GM12878 (cell line): ENCODE measurements around the gene BCKDHB. TPM values are rescaled to one million over a fixed set of nuclear protein-coding genes. Genes with fewer than 3 reads are reported as not detected.

Source experiments
- CBX5 ChIP-seq: sonication (generic); IDR thresholded peaks from 2 replicates; pipeline ENCODE4 v1.6.1; 2016; ENCODE audit warnings: low read depth, moderate library complexity, mild to moderate bottlenecking, inconsistent platforms
- CHD1 ChIP-seq: IDR thresholded peaks from 2 replicates; pipeline ENCODE4 v1.6.1; 2012; ENCODE audit warnings: low read depth, low read length, improper control_type of control experiment
- EED ChIP-seq: sonication (generic); IDR thresholded peaks from 2 replicates; pipeline ENCODE4 v1.6.1; 2016; ENCODE audit warnings: antibody characterized with exemption, low read depth
- FOXK2 ChIP-seq: fragments of 450-650 bp; IDR thresholded peaks from 2 replicates; pipeline ENCODE4 v1.6.1; 2017; ENCODE audit warnings: mild to moderate bottlenecking, moderate library complexity
- FOXM1 ChIP-seq: IDR thresholded peaks from 2 replicates; pipeline ENCODE4 v1.6.1; 2012; ENCODE audit warnings: low read depth, mild to moderate bottlenecking, inconsistent platforms, low read length, moderate library complexity
- IRF4 ChIP-seq: IDR thresholded peaks from 2 replicates; pipeline ENCODE4 v1.6.1; 2011; ENCODE audit warnings: low read depth, low read length
- KDM1A ChIP-seq: fragments of 200-600 bp; sonication (generic); IDR thresholded peaks from 2 replicates; pipeline ENCODE4 v1.6.1; 2016; ENCODE audit warnings: borderline replicate concordance
- MXI1 ChIP-seq: fragments of 150-350 bp; IDR thresholded peaks from 2 replicates; pipeline ENCODE4 v1.6.1; 2011; ENCODE audit warnings: low read depth, mild to moderate bottlenecking, inconsistent platforms, low read length, improper control_type of control experiment
- SREBF2 ChIP-seq: IDR thresholded peaks from 2 replicates; pipeline ENCODE4 v1.6.1; 2012; ENCODE audit warnings: mild to moderate bottlenecking, low read length
- TAF1 ChIP-seq: IDR thresholded peaks from 2 replicates; pipeline ENCODE4 v1.6.1; 2011; ENCODE audit warnings: mild to moderate bottlenecking, low read depth, low read length, borderline replicate concordance
- TARDBP ChIP-seq: IDR thresholded peaks from 2 replicates; pipeline ENCODE4 v1.6.1; 2016; ENCODE audit warnings: borderline replicate concordance
- TBL1XR1 ChIP-seq: IDR thresholded peaks from 2 replicates; pipeline ENCODE4 v1.6.1; 2012; ENCODE audit warnings: low read depth, low read length, improper control_type of control experiment
- USF1 ChIP-seq: IDR thresholded peaks from 2 replicates; pipeline ENCODE4 v1.6.1; 2011; ENCODE audit warnings: borderline replicate concordance, low read depth, mild to moderate bottlenecking, moderate library complexity, mixed read lengths, low read length; ENCODE audit not compliant: insufficient read depth; ENCODE audit errors: extremely low read length
- ZNF687 ChIP-seq: fragments of 450-650 bp; IDR thresholded peaks from 2 replicates; pipeline ENCODE4 v1.6.1; 2017; ENCODE audit warnings: mild to moderate bottlenecking, moderate library complexity
- polyA plus RNA-seq, 11 experiments: library from polyadenylated mRNA; depleted of rRNA in 4 of 11; unstranded in 6 of 11; stranded (reverse) in 5 of 11; fragments of >200 nt; fragmentation: Nextera tagmentation in 4 of 11; fragmentation: Illumina TruSeq in 1 of 11; extraction: Ambion mirVana in 4 of 11; extraction: Trizol in 1 of 11; gene quantifications; 1 replicate in 1 of 11; 2 replicates in 10 of 11; pipeline versions ENCODE4 v1.2.1 to v1.2.3, GENCODE V29; 2011 to 2016; ENCODE audit warnings: inconsistent platforms in 2 of 11, missing spikeins in 2 of 11, low read depth in 1 of 11
- total RNA-seq, 4 experiments: library from RNA; depleted of rRNA in 3 of 4; stranded (reverse); fragments of >200 nt in 3 of 4; fragmentation: Illumina TruSeq in 1 of 4; extraction: Trizol in 1 of 4; gene quantifications; 2 replicates each; pipeline versions ENCODE4 v1.2.1 to v1.2.3, GENCODE V29; 2013 to 2021
- TF ChIP-seq, protein P1 (sequence below): fragments of 450-650 bp; IDR thresholded peaks from 2 replicates; pipeline ENCODE4 v1.6.1; 2017; ENCODE audit warnings: mild to moderate bottlenecking
- TF ChIP-seq, protein P2 (sequence below): fragments of 450-650 bp; conservative IDR thresholded peaks from 2 replicates; pipeline ENCODE4 v1.6.1; 2017; ENCODE audit warnings: mild to moderate bottlenecking, moderate library complexity
- TF ChIP-seq, protein P3 (sequence below): IDR thresholded peaks from 2 replicates; pipeline ENCODE4 v1.6.1; 2012; ENCODE audit warnings: low read length, inconsistent platforms
- TF ChIP-seq, protein P4 (sequence below): fragments of 450-650 bp; IDR thresholded peaks from 2 replicates; pipeline ENCODE4 v1.6.1; 2017; ENCODE audit warnings: antibody characterized with exemption, mild to moderate bottlenecking, moderate library complexity

The BCKDHB gene
- total and polyA plus RNA-seq, 10 of the 15 experiments (the other 5 are each of a cell fraction or from before 2014, with no cell fraction given), result 12.9 to 57.1 (median 25.3) TPM

DNA sequence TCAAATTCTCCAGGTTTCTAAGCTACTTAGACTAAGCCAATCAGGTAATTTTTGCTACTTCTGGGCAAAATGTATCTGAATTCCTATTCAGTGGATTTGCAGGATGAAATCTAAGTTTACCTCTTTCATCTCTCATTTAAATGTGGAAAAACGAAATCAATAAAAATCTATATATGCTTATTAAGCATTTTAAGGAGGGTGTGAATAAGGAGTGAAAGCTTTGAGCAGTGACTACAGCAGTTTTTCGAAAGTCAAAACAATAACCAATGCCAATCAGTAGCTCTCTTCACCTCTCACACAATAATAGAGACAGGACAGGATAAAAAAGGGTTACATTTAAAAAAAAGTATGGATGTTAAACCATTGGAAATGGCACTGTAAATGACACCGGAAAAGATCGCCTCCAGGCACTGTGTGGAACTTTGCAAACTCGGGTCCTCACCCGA is 476 bp upstream of the BCKDHB start (continued):
- TF ChIP-seq MXI1 (no peak), TARDBP (no peak), SREBF2 (no peak), EED (0 out of 2 replicates have a peak, but pooled peaks have one; percentile 6), FOXM1 (no peak), USF1 (no peak), TBL1XR1 (no peak), TAF1 (no peak), CHD1 (no peak), KDM1A (no peak), CBX5 (no peak), IRF4 (no peak), FOXK2 (no peak), ZNF687 (peak; percentile 75)
- TF ChIP-seq, protein P1, sequence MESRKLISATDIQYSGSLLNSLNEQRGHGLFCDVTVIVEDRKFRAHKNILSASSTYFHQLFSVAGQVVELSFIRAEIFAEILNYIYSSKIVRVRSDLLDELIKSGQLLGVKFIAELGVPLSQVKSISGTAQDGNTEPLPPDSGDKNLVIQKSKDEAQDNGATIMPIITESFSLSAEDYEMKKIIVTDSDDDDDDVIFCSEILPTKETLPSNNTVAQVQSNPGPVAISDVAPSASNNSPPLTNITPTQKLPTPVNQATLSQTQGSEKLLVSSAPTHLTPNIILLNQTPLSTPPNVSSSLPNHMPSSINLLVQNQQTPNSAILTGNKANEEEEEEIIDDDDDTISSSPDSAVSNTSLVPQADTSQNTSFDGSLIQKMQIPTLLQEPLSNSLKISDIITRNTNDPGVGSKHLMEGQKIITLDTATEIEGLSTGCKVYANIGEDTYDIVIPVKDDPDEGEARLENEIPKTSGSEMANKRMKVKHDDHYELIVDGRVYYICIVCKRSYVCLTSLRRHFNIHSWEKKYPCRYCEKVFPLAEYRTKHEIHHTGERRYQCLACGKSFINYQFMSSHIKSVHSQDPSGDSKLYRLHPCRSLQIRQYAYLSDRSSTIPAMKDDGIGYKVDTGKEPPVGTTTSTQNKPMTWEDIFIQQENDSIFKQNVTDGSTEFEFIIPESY, result no peak
- TF ChIP-seq, protein P2, sequence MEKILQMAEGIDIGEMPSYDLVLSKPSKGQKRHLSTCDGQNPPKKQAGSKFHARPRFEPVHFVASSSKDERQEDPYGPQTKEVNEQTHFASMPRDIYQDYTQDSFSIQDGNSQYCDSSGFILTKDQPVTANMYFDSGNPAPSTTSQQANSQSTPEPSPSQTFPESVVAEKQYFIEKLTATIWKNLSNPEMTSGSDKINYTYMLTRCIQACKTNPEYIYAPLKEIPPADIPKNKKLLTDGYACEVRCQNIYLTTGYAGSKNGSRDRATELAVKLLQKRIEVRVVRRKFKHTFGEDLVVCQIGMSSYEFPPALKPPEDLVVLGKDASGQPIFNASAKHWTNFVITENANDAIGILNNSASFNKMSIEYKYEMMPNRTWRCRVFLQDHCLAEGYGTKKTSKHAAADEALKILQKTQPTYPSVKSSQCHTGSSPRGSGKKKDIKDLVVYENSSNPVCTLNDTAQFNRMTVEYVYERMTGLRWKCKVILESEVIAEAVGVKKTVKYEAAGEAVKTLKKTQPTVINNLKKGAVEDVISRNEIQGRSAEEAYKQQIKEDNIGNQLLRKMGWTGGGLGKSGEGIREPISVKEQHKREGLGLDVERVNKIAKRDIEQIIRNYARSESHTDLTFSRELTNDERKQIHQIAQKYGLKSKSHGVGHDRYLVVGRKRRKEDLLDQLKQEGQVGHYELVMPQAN, result no peak
- TF ChIP-seq, protein P3, sequence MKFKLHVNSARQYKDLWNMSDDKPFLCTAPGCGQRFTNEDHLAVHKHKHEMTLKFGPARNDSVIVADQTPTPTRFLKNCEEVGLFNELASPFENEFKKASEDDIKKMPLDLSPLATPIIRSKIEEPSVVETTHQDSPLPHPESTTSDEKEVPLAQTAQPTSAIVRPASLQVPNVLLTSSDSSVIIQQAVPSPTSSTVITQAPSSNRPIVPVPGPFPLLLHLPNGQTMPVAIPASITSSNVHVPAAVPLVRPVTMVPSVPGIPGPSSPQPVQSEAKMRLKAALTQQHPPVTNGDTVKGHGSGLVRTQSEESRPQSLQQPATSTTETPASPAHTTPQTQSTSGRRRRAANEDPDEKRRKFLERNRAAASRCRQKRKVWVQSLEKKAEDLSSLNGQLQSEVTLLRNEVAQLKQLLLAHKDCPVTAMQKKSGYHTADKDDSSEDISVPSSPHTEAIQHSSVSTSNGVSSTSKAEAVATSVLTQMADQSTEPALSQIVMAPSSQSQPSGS, result no peak
- TF ChIP-seq, protein P4, sequence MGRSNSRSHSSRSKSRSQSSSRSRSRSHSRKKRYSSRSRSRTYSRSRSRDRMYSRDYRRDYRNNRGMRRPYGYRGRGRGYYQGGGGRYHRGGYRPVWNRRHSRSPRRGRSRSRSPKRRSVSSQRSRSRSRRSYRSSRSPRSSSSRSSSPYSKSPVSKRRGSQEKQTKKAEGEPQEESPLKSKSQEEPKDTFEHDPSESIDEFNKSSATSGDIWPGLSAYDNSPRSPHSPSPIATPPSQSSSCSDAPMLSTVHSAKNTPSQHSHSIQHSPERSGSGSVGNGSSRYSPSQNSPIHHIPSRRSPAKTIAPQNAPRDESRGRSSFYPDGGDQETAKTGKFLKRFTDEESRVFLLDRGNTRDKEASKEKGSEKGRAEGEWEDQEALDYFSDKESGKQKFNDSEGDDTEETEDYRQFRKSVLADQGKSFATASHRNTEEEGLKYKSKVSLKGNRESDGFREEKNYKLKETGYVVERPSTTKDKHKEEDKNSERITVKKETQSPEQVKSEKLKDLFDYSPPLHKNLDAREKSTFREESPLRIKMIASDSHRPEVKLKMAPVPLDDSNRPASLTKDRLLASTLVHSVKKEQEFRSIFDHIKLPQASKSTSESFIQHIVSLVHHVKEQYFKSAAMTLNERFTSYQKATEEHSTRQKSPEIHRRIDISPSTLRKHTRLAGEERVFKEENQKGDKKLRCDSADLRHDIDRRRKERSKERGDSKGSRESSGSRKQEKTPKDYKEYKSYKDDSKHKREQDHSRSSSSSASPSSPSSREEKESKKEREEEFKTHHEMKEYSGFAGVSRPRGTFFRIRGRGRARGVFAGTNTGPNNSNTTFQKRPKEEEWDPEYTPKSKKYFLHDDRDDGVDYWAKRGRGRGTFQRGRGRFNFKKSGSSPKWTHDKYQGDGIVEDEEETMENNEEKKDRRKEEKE, result no peak
